Fibroblast of skin of back (primary cell): ENCODE measurements around the gene NACC1.

ENCODE experiments used
- DNase-seq: peaks from one replicate; pipeline ENCODE4 v3.0.0-alpha.2; 2013

The NACC1 gene

GRCh38 chr19:13087795-13088537, 30.1 kb upstream of the NACC1 start:
- DNase-seq = no peak

- DNase-seq = no peak
Observed at GRCh38 chr19:13089139-13089856, 28.8 kb upstream of the NACC1 start.

- DNase-seq = no peak
Observed at GRCh38 chr19:13089857-13090507, 28.1 kb upstream of the NACC1 start.

DNA sequence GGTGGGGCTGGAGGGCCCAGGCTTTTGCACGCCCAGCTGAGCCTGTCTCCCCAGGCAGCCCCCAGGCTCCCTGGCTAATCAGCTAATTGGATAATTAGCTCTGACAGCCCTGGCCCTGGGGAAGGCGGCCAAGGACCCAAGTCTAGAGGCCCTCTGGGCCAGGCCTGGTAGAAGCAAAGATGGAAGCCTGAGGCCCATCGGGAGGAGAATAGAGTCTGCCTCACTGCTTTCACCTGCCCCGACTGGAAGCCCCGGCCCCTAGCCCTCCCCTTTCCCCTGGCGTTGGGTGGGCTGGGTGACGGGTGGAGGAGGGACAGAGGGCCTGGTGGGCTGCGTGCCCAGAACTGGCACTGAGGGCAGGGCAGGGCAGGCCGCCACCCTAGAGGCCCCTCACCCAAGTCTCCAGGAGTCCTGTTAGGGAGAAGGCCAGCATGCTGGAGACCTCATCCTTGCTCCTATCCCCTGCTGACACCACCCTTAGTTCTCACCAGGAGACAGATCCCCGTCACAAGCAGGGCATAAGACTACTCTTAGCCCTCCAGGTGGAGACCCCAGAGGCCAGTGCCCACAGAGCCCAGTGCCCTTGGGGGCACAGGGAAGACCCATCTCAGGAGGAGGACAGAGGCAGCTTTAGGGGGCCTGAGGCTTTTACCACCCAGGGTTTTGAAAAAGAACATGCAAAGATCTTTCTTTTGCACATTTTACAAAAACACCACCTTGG, 27.4 kb upstream of the NACC1 start:
- DNase-seq = no peak

DNA sequence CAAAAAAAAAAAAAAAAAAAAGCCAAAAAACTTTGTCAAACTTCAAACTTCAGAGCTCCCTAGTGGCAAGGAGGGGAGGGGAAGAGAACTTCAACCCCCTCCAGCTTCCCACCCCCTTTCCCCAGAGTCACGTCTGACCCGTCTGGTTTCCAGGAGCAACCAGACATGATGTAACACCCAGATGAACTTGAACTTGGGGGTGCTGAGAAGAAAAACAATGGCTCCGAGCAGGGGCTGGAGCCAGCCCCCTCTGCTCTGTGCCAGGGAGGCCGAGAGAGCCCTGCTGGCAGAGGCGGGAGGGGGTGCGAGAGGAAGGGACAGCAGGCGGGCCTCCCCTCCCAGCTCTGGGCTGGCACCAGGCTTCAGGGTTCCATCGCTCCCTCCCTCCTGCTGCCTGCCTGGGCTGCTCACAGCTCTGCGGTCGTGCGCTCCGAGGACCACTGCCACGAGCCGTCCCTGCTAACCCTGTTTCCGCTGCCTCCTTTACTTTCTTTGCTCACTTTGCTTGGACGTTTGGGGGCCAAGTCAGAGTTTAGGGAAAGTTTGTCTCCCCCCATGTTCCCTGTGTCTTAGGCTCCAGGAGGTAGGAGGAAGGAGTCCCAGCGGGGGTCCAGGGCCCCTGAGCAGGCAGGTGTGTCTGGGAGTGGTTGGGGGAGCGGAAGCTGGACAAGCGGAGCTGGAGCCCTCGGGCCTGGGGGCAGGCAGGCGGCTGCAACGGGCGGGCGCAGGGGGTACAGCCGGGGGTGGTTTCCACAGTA, 26.5 kb upstream of the NACC1 start:
- DNase-seq = peak; percentile 96

- DNase-seq = no peak
Observed at GRCh38 chr19:13092158-13092543, 25.9 kb upstream of the NACC1 start.

GRCh38 chr19:13092606-13093235, 25.3 kb upstream of the NACC1 start:
- DNase-seq = peak; percentile 45

GRCh38 chr19:13093407-13094105, 24.5 kb upstream of the NACC1 start:
- peak; percentile 84 for DNase-seq

GRCh38 chr19:13094106-13094504, 24.0 kb upstream of the NACC1 start:
- DNase-seq = no peak

- DNase-seq = no peak
Observed at GRCh38 chr19:13094771-13095392, 23.2 kb upstream of the NACC1 start.

- DNase-seq = no peak
Observed at GRCh38 chr19:13095393-13095784, 22.7 kb upstream of the NACC1 start.

DNA sequence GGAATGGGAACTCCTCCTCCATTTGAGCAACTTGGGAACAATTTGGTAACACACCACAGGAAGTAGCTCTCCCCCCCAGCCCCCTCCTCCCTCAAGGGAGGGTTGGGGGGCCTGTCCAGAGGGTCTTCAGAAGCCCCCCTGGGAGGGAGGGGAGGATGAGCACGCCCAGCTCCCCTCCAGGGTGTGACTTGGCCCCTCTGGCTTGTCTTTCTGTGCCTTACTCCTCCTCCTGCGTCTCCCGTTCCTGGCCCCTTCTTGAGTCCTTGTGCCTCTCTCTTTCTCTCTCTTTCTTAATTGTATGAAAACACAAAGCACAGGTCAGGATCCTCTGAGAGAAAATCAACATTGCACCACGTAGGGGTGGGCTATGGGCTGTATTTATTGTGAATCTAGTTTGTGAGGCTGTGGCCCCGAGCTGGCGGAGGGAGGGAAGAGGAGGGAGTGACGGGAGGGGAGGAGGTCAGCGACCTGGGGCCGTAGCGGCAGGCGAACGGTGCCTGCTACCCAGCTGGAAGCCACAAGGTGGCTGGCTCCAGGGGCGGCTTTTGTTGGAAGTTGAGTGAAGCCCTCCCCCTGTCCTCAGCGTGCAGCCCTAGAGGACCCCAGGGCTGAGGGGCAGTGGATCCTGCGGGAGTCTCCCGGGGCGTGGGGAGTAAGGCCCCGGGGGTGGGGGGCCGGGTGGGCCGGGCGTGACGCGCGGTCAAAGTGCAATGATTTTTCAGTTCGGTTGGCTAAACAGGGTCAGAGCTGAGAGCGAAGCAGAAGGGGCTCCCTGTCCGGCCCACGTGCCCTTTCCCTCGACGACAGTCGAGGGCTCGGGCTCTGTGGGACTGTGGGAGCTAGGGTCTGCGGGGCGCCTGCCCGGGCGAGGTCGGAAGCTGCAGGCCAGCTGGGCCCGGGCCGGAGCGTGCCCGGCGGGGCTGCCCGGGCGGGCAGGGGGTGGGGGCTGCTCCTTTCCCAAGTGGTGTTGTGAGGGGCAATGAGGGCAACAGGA, 21.8 kb upstream of the NACC1 start:
- no peak for DNase-seq

- no peak for DNase-seq
Observed at GRCh38 chr19:13097033-13097462, 21.0 kb upstream of the NACC1 start.

DNA sequence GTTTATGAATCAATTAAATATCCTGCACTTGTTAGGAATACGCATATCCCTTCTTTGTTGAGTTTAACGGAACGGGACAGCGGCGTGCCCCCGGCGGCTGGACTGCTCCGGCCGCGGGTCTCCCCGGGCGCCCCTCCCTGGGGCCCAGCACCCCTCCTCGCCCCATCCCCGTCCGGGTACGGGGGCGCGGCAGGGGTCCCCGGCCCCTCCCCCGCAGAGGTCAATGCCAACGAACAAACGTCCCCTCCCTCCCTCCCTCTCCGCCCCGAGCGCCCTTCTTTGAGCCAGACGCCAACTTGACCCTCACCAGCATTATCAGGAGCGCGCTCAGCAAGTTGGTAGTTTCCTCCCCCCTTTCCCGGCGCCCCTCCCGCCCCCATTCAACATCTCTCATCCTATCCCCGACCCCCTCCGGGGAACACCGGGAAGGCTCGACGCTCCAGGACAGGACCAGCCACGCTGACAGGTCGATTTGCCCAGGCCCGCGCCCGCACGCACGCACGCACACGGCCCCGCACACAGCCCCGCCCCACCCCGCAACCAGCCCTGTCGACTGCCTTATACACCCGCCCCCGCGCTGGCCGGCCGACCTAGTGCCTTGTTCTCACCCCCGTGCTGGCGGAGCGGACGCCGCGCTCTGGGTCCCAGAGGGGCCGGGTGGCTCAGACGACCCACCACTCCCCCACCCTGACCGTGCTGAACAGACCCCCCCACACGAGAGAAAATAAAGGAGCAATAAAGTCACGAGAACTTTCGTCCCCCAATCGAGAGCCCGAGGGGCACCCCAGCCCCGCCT, 20.4 kb upstream of the NACC1 start:
- DNase-seq = no peak

- DNase-seq = peak; percentile 57
Observed at GRCh38 chr19:13098277-13099072, 19.6 kb upstream of the NACC1 start.

DNA sequence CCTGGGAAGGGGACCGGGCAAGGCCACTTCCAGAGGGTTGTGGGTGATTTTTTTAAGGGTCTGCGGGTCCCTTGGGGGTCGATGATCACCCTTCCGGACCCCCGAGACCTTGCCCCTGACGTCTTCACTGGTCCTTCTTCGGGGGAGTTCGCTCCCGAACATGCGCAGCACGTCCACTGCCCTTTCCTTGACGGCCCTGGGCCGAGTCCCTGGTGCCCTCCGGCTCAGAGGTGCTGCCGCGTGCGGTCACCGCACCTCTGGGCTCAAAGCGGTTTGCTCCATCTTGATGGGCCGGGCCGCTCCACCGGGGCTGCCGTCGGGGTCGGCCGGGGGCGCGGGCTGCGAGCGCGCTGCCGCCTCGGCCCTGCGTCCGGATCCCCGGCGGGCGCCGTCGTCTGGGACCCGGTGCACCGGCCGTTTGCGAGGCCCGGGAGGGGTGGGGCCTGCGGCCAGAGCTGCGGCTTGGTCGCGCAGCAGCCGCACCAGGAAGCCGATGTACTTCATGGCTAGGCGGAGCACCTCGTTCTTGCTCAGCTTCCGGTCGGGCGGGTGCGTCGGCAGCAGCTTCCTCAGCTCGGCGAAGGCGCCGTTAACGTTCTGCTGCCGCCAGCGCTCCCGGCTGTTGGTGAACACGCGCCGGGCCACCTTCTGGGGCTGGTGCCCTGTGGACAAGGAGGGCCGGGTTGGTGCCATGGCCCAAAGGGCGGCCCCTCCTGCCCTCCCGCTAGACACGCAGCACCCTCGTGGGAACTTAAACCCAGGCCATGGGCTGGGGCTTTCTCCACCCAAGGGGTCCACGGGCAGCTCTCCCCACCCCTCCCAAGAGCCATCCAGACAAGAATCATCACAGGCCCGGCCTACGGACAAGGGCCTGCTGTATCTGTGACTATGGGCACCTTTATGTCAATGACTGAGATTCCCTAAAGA, 18.7 kb upstream of the NACC1 start:
- DNase-seq = peak; percentile 64
